Activated naive CD4-positive, alpha-beta T cell treated with anti-CD3 and anti-CD28 coated beads for 36 hours (primary cell): ENCODE measurements around the gene IPO7. TPM values are rescaled to one million over a fixed set of nuclear protein-coding genes. Genes with fewer than 3 reads are reported as not detected.
"Not testable (repeated sequence)": the region's sequence is repeated elsewhere in the genome, so short reads cannot be mapped to it uniquely, and the experiment has no call there.

ENCODE experiments used
- CTCF ChIA-PET: fragments of 350-600 bp; sonication (Branson Sonifier 250); formaldehyde crosslinking; loops from one replicate; lab custom pipeline; 2021; ENCODE audit warnings: antibody characterized with exemption; lab: Charles Lee
- DNase-seq: peaks from one replicate; pipeline ENCODE4 v3.0.0-alpha.2; 2020
- H3K27ac Mint-ChIP-seq: one replicate; pipeline ENCODE4 v1.8.0; 2021; ENCODE audit warnings: mild to moderate bottlenecking, mixed read lengths
- H3K27me3 Mint-ChIP-seq: one replicate; pipeline ENCODE4 v1.8.0; 2021; ENCODE audit warnings: low read depth, mixed read lengths
- H3K36me3 Mint-ChIP-seq: one replicate; pipeline ENCODE4 v1.8.0; 2021; ENCODE audit warnings: low read depth, mixed read lengths
- H3K4me1 Mint-ChIP-seq: one replicate; pipeline ENCODE4 v1.8.0; 2021; ENCODE audit warnings: low read depth, mixed read lengths
- H3K4me3 Mint-ChIP-seq: one replicate; pipeline ENCODE4 v1.8.0; 2021; ENCODE audit warnings: mild to moderate bottlenecking, moderate library complexity, mixed read lengths
- H3K9me3 Mint-ChIP-seq: one replicate; pipeline ENCODE4 v1.8.0; 2021; ENCODE audit warnings: mixed read lengths
- intact Hi-C: fragments of 100-400 bp; cut with micrococcal nuclease; formaldehyde crosslinking; loops from one replicate; pipeline ENCODE4 v1.15.1; 2023
- total RNA-seq, 2 experiments: library from RNA; stranded (reverse); gene quantifications; one replicate each; pipeline ENCODE4 v1.2.3, GENCODE V29; 2021

IPO7 gene
- total RNA-seq, 2 experiments from 2014 or later: 164 to 177 TPM

DNA sequence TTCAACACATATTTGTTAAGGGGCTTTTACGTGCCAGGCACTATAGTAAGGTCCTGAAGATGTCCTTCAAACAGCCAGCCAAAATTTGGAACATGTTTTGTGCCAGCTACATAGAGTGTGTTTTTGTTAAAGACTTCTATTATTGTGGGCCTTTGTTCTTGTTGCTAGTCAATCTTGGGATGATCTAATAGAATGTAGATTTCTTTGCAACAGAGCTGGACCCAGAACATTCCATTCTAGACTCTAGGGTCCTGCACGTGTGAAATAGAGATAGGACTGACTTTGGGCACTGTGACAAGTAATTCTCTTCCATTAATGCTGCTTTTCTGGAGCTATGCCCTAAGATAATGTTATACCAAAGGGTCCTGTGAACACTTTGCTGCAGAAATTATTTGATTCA is 16.9 kb upstream of the IPO7 start:
- intact Hi-C loops: loop anchor here (10.0 kb wide), 3 partner anchors 203 to 937 kb away; partner anchors contain the start of genes ADM, RPL27A and TRIM66
- H3K27me3 Mint-ChIP-seq: no peaks in the 10 kb centered on the region
- CTCF ChIA-PET: interaction anchor here (0.6 to 1.2 kb wide), 3 partner anchors 54 to 455 kb away, joined by 3 to 4 read pairs (median 3); partner anchors contain the start of gene TMEM41B
- H3K27ac Mint-ChIP-seq: no peak overlapping the region
- no peak overlapping the region for H3K4me3 Mint-ChIP-seq
- no peaks in the 10 kb centered on the region for H3K9me3 Mint-ChIP-seq
- no peak for DNase-seq
- no peaks in the 10 kb centered on the region for H3K36me3 Mint-ChIP-seq
- peaks cover 22% of the 10 kb centered on the region for H3K4me1 Mint-ChIP-seq

DNA sequence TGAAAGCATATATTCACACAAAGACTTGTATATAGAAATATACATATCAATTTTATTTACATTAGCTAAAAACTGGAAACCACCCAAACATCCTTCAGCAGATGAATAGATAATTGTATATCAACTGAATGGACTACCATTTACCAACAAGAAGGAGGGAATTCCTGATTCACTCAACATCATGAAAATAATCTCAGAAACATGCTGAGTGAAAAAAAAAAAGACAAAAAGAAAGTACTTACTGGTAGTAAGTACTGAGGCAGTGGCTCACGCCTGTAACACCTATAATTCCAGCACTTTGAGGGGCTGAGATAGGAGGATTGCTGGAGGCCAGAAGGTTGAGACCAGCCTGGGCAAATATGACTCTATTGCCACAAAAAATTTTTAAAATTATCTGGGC is 7.4 kb upstream of the IPO7 start:
- no peak overlapping the region for H3K4me3 Mint-ChIP-seq
- H3K9me3 Mint-ChIP-seq: no peaks in the 10 kb centered on the region
- no peaks in the 10 kb centered on the region for H3K36me3 Mint-ChIP-seq
- no peak for DNase-seq
- intact Hi-C loops: no loop called here
- CTCF ChIA-PET: no interaction called here
- H3K4me1 Mint-ChIP-seq: peaks cover 5% of the 10 kb centered on the region
- H3K27ac Mint-ChIP-seq: no peak overlapping the region
- no peaks in the 10 kb centered on the region for H3K27me3 Mint-ChIP-seq

DNA sequence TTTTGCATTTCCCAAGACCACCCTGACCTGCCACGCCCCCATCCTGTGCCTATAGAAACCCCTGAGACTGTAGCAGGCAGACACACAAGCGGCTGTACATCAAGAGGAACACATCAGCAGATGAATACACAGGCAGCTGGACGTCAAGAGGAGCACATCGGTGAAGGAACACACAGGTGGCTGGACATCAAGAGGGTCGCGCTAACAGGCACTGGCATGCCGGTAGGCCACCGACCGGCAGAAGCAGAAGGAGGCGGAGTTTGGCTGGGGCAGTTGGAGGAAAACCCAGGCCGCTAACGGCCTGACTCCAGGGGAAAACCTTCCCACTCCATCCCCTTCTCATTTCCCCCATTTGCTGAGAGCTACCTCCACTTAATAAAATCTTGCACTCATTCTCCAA is 5.4 kb upstream of the IPO7 start:
- Mint-ChIP-seq H3K4me3 (no peak overlapping the region), H3K9me3 (no peaks in the 10 kb centered on the region), H3K27ac (no peak overlapping the region), H3K27me3 (no peaks in the 10 kb centered on the region), H3K36me3 (no peaks in the 10 kb centered on the region), H3K4me1 (peaks cover 8% of the 10 kb centered on the region)
- intact Hi-C loops: no loop called here
- no peak for DNase-seq
- CTCF ChIA-PET: interaction anchor here (0.7 kb wide), 1 partner anchor 496 kb away, joined by 3 read pairs; no protein-coding TSS in a partner anchor

DNA sequence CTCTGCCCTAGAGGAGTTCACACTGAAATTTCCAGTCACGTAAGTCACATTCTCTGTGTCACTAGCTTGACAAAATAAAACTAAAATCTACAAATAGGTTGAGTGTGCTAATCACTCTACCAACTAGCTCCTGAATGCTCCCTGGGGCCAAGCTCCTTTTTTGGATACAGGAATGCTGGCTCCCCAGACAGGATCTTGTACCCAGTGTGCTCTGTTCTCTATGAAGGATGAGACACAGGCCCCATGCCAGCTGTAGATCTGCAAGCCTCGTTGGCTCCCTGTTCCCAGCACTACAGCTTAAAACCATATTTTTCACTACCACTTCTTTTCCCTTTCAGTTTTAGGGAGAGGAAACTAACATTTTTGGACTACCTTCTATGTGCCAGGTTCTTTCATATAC is 3.7 kb upstream of the IPO7 start:
- CTCF ChIA-PET: no interaction called here
- intact Hi-C loops: no loop called here
- Mint-ChIP-seq H3K4me3 (no peak overlapping the region), H3K36me3 (peaks cover 10% of the 10 kb centered on the region), H3K9me3 (no peaks in the 10 kb centered on the region), H3K27ac (no peak overlapping the region), H3K27me3 (no peaks in the 10 kb centered on the region), H3K4me1 (peaks cover 17% of the 10 kb centered on the region)
- DNase-seq: no peak

DNA sequence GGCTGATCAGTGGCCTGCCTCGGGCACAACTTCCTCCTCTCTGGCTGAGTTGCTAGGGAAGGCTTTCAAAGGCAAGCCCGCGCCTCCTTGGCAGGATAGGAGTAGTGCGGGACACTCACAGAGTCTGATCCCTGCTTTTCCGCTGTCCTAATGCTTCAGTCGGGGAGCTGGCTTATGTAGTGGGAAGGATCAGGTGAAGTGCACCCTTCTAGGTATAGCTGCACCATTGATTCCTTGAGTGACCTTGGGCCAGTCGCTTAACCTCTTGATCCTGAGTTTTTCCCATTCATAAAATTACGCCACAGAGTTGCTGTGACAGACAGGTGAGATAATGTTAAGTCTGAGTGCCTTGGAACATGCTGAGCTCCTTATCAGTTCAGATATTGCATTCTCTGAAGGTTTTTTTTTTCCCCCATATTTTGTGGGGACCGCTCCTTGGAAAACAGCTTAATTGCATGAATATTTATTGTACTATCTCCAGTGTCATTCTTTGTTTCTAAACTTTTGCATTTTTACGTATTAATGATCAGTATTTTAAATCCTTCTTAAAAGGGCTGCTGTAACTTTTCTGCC is 961 bp downstream of the IPO7 start:
- Mint-ChIP-seq H3K4me3 (peak overlapping the region; percentile 92), H3K36me3 (peaks cover 25% of the 10 kb centered on the region), H3K9me3 (no peaks in the 10 kb centered on the region), H3K27ac (peak overlapping the region; percentile 83), H3K4me1 (peaks cover 37% of the 10 kb centered on the region), H3K27me3 (no peaks in the 10 kb centered on the region)
- DNase-seq: peak; percentile 45
- CTCF ChIA-PET: interaction anchor here (1.4 to 1.5 kb wide), 3 partner anchors 34 to 140 kb away, joined by 3 to 4 read pairs (median 3); no protein-coding TSS in a partner anchor
- intact Hi-C loops: loop anchor here (5.0 kb wide), 1 partner anchor 42 kb away; no protein-coding TSS in a partner anchor

DNA sequence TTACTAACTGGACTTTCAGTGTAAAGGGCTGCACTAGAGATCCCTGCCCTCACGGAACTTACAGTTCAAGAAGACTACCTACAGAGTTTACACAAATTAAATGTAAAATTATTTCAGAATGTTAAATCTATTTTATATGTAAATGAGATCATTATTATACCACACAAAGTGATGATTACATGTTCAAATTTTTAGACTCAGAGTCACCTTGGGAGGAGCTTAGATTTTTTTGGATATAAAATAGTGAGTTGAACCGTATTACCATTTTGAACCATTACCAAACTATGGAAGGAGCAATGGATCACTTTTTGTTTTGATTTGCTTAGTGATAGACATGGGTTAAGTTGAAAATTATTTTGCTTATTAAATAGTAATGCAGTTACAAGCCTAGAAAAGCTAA is 1.6 kb downstream of the IPO7 start:
- no peak overlapping the region for H3K27ac Mint-ChIP-seq
- CTCF ChIA-PET: interaction anchor here (1.4 kb wide), 1 partner anchor 35 kb away, joined by 4 read pairs; no protein-coding TSS in a partner anchor
- peaks cover 39% of the 10 kb centered on the region for H3K4me1 Mint-ChIP-seq

DNA sequence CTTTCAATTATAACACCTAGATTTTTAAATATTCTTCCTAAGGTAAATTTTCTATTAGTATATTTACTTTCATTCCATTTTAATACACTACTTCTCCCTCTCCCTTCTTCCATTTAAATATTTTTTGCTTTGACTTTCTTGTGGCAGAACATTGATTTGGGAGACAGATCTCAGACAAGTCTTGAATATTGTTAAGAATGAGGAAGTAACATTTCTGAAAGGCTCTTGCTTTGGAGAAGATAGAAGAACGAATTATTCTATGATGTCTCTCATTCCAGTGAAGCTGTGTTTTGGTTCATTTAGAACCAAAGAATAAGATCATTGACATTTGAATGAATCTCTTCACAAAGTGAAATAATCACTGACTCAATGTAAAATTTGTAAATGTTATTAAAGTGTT is 2.4 kb downstream of the IPO7 start:
- CTCF ChIA-PET: no interaction called here
- intact Hi-C loops: loop anchor here (5.0 kb wide), 1 partner anchor 40 kb away; no protein-coding TSS in a partner anchor
- no peak for DNase-seq
- Mint-ChIP-seq H3K27ac (no peak overlapping the region), H3K4me1 (peaks cover 41% of the 10 kb centered on the region), H3K9me3 (no peaks in the 10 kb centered on the region), H3K36me3 (peaks cover 28% of the 10 kb centered on the region), H3K4me3 (peak overlapping the region; percentile 11), H3K27me3 (no peaks in the 10 kb centered on the region)

More for the DNA sequence above, 1.6 kb downstream of the IPO7 start:
- H3K36me3 Mint-ChIP-seq: peaks cover 26% of the 10 kb centered on the region
- intact Hi-C loops: loop anchor here (5.0 kb wide), 1 partner anchor 41 kb away; no protein-coding TSS in a partner anchor
- no peaks in the 10 kb centered on the region for H3K9me3 Mint-ChIP-seq
- peak overlapping the region; percentile 92 for H3K4me3 Mint-ChIP-seq
- H3K27me3 Mint-ChIP-seq: no peaks in the 10 kb centered on the region
- no peak for DNase-seq

DNA sequence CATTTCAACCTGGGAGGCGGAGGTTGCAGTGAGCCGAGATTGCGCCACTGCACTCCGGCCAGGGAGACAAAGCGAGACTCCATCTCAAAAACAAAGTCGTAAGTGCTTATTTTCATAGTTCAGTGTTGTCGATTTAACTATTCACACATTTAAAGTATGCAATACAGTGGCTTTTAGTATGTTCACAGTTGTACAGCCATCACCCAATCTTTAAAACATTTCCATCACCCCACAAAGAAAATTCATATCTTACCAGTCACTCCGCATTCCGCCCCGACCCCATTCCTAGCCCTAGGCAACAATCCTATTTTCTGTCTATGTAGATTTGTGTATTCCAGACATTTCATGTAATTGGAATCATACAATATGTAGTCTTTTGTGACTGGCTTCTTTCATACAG is 11.9 kb downstream of the IPO7 start:
- H3K36me3 Mint-ChIP-seq: peaks cover 32% of the 10 kb centered on the region
- H3K27me3 Mint-ChIP-seq: no peaks in the 10 kb centered on the region
- H3K27ac Mint-ChIP-seq: peak overlapping the region; percentile 57
- no peaks in the 10 kb centered on the region for H3K9me3 Mint-ChIP-seq
- H3K4me1 Mint-ChIP-seq: peaks cover 65% of the 10 kb centered on the region
- no peak for DNase-seq
- CTCF ChIA-PET: no interaction called here
- intact Hi-C loops: no loop called here
- no peak overlapping the region for H3K4me3 Mint-ChIP-seq

DNA sequence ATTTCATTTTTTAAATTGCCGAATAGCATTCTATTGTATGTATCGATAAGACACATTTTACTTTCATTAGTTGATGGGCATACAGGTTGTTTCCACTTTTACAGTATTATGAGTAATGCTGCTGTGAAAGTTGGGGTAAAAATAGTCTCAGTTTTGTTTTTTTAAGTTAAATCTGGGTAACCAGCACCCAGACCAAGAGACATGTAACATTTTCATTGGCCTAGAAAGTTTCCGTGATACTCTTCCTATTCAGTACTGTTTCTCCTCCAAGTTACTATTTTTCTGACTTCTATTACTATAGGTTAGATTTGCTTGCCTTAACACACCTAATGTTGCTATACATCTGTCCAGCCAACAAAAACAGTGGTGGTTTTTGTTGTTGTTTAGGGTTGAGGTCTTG is 12.3 kb downstream of the IPO7 start:
- CTCF ChIA-PET: no interaction called here
- DNase-seq: no peak
- Mint-ChIP-seq H3K4me1 (peaks cover 64% of the 10 kb centered on the region), H3K9me3 (no peaks in the 10 kb centered on the region), H3K4me3 (no peak overlapping the region), H3K27ac (peak overlapping the region; percentile 57), H3K27me3 (no peaks in the 10 kb centered on the region), H3K36me3 (peaks cover 31% of the 10 kb centered on the region)
- intact Hi-C loops: no loop called here

DNA sequence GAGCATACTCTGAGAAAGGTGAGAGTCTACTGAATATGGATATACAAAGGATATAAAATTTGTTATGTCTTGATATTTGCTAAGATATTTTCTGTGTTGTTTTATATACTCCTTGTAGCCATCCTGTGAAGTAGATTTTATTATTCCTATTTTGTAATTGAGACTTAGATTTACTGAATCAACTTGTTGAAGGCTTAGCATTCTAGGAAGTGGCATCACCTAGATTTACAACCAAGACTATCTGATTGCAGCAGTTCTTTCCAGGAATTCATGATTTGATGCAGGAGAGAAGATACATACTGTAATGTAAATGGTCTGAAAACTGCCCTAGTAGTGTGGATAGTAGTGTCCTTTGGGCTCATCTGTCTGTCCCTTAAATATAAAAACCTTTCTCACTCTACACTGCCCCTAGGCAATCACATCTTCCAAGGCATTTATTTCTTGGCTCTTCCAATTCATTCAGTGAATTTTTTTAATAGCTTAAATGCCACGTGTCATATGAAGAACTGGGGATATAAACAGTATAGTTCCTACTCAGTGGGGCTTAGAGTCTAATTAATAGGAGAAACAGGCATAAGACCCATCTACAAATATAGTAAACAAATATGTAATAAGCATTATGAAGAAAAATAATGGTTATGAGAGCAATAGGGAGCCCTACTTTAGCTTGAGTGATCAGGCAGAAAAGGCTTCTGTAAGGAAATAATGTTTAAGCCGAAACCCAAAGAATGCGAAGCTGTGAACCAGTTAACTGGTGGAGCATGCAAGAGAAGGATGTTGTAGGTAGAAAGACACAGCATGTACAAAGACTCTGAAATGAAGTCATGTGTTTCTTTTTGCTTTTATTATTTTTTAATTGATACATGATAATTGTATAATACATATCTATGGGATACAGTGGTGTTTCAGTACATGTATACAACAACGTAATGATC is 13.6 kb downstream of the IPO7 start:
- CTCF ChIA-PET: no interaction called here
- peak overlapping the region; percentile 44 for H3K27ac Mint-ChIP-seq

DNA sequence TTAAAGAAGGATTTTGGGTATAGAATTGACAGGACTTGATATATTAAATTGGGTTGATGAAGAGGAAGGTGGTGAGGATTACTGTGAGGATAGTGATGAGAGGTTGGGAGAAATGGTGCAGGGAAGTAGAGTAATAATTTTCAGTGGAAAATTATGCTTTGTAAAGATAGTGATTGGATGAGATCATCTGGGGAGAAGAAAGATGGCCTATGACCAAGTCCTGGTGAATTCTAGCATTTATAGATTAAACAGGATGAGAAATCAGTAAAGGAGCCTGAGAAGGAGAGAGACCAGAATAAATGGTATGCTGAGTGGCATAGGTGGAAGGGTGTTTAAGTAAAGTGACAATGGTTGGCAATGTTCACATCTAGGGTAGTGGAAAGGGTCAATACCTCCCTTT is 15.0 kb downstream of the IPO7 start:
- no peaks in the 10 kb centered on the region for H3K9me3 Mint-ChIP-seq
- CTCF ChIA-PET: no interaction called here
- peaks cover 45% of the 10 kb centered on the region for H3K4me1 Mint-ChIP-seq
- no peak overlapping the region for H3K27ac Mint-ChIP-seq
- H3K27me3 Mint-ChIP-seq: no peaks in the 10 kb centered on the region
- intact Hi-C loops: no loop called here
- DNase-seq: no peak
- H3K4me3 Mint-ChIP-seq: no peak overlapping the region
- H3K36me3 Mint-ChIP-seq: peaks cover 24% of the 10 kb centered on the region

More for the DNA sequence above, 13.6 kb downstream of the IPO7 start:
- H3K4me3 Mint-ChIP-seq: no peak overlapping the region
- peaks cover 54% of the 10 kb centered on the region for H3K4me1 Mint-ChIP-seq
- no peaks in the 10 kb centered on the region for H3K27me3 Mint-ChIP-seq
- H3K9me3 Mint-ChIP-seq: no peaks in the 10 kb centered on the region
- intact Hi-C loops: no loop called here
- no peak for DNase-seq
- peaks cover 29% of the 10 kb centered on the region for H3K36me3 Mint-ChIP-seq

DNA sequence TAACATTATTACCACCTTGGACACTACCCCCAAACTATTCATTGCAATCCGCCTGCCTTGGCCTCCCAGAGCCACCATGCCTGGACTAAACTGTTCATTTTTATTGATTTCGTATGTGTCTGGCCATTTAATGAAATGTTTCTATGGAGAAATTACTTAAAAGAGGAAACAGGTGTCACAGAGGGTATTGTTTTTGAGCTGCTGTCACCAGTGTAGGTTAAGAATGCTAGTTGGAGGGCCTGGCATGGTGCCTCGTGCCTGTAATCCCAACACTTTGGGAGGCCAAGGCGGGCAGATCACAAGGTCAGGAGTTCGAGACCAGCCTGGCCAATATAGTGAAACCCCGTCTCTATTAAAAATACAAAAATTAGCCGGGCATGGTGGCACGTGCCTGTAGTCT is 17.4 kb downstream of the IPO7 start:
- H3K4me3 Mint-ChIP-seq, H3K27ac Mint-ChIP-seq, H3K9me3 Mint-ChIP-seq, DNase-seq, intact Hi-C loops, H3K27me3 Mint-ChIP-seq: not testable (repeated sequence)
- peaks cover 21% of the 10 kb centered on the region for H3K36me3 Mint-ChIP-seq
- CTCF ChIA-PET: interaction anchor here (0.6 to 0.8 kb wide), 3 partner anchors 46 to 210 kb away, joined by 3 to 5 read pairs (median 4); no protein-coding TSS in a partner anchor
- peaks cover 31% of the 10 kb centered on the region for H3K4me1 Mint-ChIP-seq
